Measurements from ENCODE around the gene ZSCAN16. TPM values are rescaled to one million over a fixed set of nuclear protein-coding genes. Genes with fewer than 3 reads are reported as not detected.
"Not testable (repeated sequence)": the region's sequence is repeated elsewhere in the genome, so short reads cannot be mapped to it uniquely, and the experiment has no call there.

The ZSCAN16 gene
- total RNA-seq, 2 experiments from 2014 or later, result 3.2 to 5.5 TPM

DNA sequence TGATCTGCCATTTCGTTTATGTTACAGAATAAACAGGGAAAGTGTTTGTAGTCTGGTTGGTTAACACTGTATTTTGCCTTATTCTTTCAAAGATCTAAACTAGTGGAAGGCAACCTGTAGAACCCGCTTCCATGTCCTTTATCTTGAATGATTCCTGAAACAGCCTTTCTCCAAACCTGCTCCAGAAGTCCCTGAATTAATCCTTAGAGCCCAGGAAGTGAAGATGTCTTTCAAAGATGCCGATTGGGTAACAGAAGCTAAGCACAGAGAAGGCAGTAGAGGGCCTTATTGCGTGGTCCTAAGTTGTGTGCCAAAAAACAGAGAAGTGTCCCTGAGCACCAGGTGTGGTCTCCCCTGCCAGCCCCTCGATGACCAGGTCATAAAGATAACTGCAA is 19.2 kb upstream of the ZSCAN16 start:
- ChIA-PET CTCF (interaction anchor here (0.6 to 2.3 kb wide), 12 partner anchors 11 to 227 kb away, joined by 3 to 13 read pairs (median 4); partner anchors contain the start of gene ZSCAN16), POLR2A (interaction anchor here (1.1 kb wide), 1 partner anchor 19 kb away, joined by 5 read pairs; the partner anchor contains the start of gene ZSCAN16)
- Mint-ChIP-seq H3K36me3 (ENCODE audit: low read depth) (peaks cover 6% of the 10 kb centered on the region), H3K9me3 (peaks cover 6% of the 10 kb centered on the region), H3K4me3 (peak overlapping the region; percentile 79), H3K27ac (peak overlapping the region; percentile 77), H3K4me1 (peaks cover 17% of the 10 kb centered on the region), H3K27me3 (peaks cover 21% of the 10 kb centered on the region)
- no peak for DNase-seq

DNA sequence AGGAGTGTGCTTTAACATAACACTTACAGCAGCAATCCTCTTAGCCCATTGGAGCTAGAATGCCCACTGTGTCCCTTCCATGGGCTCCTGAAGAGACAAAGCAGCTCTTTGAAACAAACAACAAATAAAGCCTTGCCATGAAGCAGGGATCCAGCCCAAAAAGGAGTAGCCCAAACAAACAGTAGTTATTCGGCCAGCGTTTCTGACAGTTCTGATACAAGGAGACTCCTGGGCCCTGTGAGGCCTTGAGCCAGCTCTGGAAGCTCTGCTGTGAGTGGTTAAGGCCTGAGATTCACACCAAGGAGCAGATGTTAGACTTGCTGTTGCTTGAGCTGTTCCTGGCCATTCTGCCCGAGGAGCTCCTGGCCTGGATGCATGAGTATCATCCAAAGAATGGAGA is 16.9 kb upstream of the ZSCAN16 start:
- Mint-ChIP-seq H3K4me1 (peaks cover 17% of the 10 kb centered on the region), H3K27me3 (peaks cover 5% of the 10 kb centered on the region), H3K27ac (no peak overlapping the region), H3K9me3 (peaks cover 4% of the 10 kb centered on the region), H3K4me3 (no peak overlapping the region), H3K36me3 (ENCODE audit: low read depth) (peaks cover 3% of the 10 kb centered on the region)
- CTCF ChIA-PET, result interaction anchor here (0.9 kb wide), 1 partner anchor 34 kb away, joined by 4 read pairs; the partner anchor contains the start of gene ZKSCAN8
- POLR2A ChIA-PET, result no interaction called here
- no peak for DNase-seq

DNA sequence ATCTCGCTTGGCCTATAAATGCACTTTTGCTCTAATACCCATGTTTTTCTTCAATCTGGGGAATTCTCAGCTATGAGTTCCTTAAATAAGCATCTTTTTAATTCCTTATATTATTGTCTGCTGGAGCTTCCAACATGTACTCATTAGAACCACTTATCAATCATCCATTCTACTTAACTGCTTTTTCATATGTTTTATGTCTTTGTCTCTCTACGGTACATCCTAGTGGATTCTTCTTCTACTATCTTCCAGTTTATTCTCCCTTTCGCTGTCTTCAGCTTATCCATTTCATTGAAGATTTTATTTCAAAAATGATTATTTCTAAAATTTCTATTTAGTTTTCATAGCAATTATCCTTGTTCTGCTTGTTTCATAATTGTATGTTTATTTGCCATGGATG is 12.4 kb upstream of the ZSCAN16 start:
- peaks cover 2% of the 10 kb centered on the region for H3K27me3 Mint-ChIP-seq
- no peak overlapping the region for H3K27ac Mint-ChIP-seq
- H3K9me3 Mint-ChIP-seq, result no peaks in the 10 kb centered on the region
- ChIA-PET POLR2A (no interaction called here), CTCF (no interaction called here)
- no peaks in the 10 kb centered on the region for H3K4me1 Mint-ChIP-seq
- peaks cover 29% of the 10 kb centered on the region for H3K36me3 Mint-ChIP-seq (ENCODE audit: low read depth)
- H3K4me3 Mint-ChIP-seq, result no peak overlapping the region
- no peak for DNase-seq

DNA sequence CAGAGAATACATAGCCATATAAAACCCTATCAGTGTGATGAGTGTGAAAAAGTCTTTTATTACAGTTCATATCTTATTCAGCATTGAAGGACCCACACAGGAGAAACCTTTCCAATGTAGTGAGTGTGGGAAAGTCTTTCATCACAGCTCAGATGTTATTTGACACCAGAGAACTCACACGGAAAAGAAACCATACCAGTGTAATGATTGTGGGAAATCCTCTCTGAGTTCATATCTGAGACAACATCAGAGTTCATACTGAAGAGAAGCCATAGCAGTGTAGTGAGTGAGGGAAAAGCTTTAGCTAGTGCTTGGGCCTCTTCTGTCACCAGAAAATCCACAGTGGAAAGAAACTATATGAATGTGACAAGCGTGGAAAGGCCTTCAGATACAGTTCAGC is 8.6 kb upstream of the ZSCAN16 start:
- Mint-ChIP-seq H3K9me3 (no peaks in the 10 kb centered on the region), H3K27ac (no peak overlapping the region), H3K27me3 (no peaks in the 10 kb centered on the region), H3K36me3 (ENCODE audit: low read depth) (peaks cover 49% of the 10 kb centered on the region), H3K4me3 (no peak overlapping the region), H3K4me1 (no peaks in the 10 kb centered on the region)
- POLR2A ChIA-PET, result interaction anchor here (0.6 kb wide), 1 partner anchor 222 kb away, joined by 5 read pairs; no protein-coding TSS in a partner anchor
- CTCF ChIA-PET, result interaction anchor here (2.3 kb wide), 1 partner anchor 11 kb away, joined by 7 read pairs; no protein-coding TSS in a partner anchor
- DNase-seq, result no peak

DNA sequence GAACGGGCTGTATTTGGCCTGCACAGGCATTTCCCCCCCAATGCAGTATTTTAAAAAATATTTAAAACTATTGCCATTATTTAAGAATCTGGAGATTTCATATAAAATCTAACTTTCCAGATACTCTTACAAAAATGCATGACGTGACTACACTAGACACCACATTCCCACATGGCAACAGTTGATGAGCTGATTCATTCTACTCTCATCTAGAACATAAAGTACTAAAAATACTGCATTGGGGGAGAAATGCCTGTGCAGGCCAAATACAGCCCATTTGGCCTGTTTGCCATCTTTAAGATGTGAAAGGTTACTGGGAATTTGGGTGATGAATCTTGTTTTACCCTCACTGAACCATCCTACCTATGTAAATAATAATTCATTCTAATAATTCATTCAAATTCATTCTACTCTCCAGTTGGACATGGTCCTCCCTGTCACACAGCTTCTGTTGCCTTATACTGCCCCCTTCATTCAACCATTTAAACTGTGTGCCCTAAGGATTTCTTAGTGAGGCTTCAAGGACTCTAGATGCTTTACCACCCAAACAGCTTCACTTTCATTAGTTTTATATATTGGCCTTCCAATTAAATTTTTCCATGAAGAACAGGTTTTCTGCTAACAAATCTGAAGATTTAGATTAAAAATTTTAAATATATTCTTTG is 6.9 kb upstream of the ZSCAN16 start:
- H3K9me3 Mint-ChIP-seq, result no peaks in the 10 kb centered on the region
- peaks cover 55% of the 10 kb centered on the region for H3K36me3 Mint-ChIP-seq (ENCODE audit: low read depth)
- DNase-seq, result no peak
- H3K27me3 Mint-ChIP-seq, result no peaks in the 10 kb centered on the region
- H3K4me1 Mint-ChIP-seq, result no peaks in the 10 kb centered on the region
- no peak overlapping the region for H3K27ac Mint-ChIP-seq
- ChIA-PET POLR2A (no interaction called here), CTCF (interaction anchor here (0.8 to 2.3 kb wide), 2 partner anchors 12 to 238 kb away, joined by 3 to 7 read pairs; no protein-coding TSS in a partner anchor)
- H3K4me3 Mint-ChIP-seq, result no peak overlapping the region

DNA sequence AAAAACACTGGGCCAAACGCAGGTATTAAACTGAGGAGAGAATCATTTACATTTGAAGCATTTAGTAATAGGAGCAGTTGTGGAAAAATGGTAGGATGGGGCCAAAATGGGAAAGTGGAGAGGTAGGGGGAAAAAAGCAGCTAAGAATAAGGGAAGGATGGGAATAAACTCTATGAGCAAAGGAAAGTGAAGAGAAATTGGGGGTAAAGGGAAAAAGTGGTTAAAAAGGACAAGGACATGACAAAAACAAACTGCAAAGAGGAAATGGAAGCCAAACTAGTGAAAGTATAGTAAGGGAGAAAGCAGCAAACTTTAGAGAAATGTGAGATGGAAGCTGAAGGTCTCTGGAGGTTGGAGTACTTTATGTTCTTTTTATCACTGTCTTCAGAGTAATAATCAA is 6.2 kb upstream of the ZSCAN16 start:
- H3K36me3 Mint-ChIP-seq (ENCODE audit: low read depth), result peaks cover 59% of the 10 kb centered on the region
- peaks cover 2% of the 10 kb centered on the region for H3K4me1 Mint-ChIP-seq
- H3K27me3 Mint-ChIP-seq, result no peaks in the 10 kb centered on the region
- no peak overlapping the region for H3K27ac Mint-ChIP-seq
- H3K9me3 Mint-ChIP-seq, result no peaks in the 10 kb centered on the region
- CTCF ChIA-PET, result interaction anchor here (0.6 to 0.9 kb wide), 3 partner anchors 14 to 238 kb away, joined by 3 read pairs; no protein-coding TSS in a partner anchor
- POLR2A ChIA-PET, result no interaction called here
- H3K4me3 Mint-ChIP-seq, result no peak overlapping the region
- no peak for DNase-seq

DNA sequence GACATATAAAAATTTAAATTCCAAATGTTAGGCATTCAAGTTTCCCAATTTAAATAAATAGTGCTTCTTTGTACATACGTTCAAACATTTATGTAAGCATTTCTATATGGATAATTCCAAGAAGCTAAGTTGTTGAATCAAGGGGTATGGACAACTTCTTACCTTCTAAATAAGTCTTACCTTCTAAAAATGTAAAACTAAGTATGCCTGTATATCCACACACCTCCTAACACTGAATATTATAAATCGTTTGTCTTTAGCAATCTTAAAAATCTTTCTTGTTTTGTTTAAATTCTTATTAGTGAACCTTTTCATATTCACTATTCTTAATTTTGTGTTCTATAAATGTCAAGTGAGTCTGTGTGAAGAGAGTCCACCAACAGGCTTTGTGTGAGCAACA is 2.5 kb upstream of the ZSCAN16 start:
- DNase-seq, result no peak
- H3K4me1 Mint-ChIP-seq, result peaks cover 37% of the 10 kb centered on the region
- peaks cover 35% of the 10 kb centered on the region for H3K36me3 Mint-ChIP-seq (ENCODE audit: low read depth)
- no peak overlapping the region for H3K27ac Mint-ChIP-seq
- H3K9me3 Mint-ChIP-seq, result no peaks in the 10 kb centered on the region
- ChIA-PET POLR2A (no interaction called here), CTCF (no interaction called here)
- H3K27me3 Mint-ChIP-seq, result no peaks in the 10 kb centered on the region
- H3K4me3 Mint-ChIP-seq, result no peak overlapping the region

DNA sequence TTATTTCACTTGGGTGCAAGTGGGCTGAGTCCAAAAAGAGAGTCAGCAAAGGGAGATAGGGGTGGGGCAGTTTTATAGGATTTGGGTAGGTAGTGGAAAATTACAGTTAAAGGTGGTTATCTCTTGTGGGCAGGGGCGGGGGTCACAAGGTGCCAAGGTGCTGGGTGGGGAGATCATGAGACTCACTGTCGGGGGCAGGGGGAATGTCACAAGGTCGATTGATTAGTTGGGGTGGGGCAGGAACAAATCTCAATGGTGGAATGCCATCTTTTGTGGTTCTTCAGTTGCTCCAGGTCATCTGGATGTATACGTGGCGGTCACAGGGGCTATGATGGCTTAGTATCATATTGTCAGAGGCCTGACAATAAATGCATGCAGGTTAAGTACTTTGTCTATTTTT is 2.1 kb upstream of the ZSCAN16 start:
- Mint-ChIP-seq H3K36me3 (ENCODE audit: low read depth) (peaks cover 34% of the 10 kb centered on the region), H3K4me1 (peaks cover 40% of the 10 kb centered on the region)
- H3K27me3 Mint-ChIP-seq, H3K27ac Mint-ChIP-seq, H3K4me3 Mint-ChIP-seq, H3K9me3 Mint-ChIP-seq, CTCF ChIA-PET, DNase-seq, POLR2A ChIA-PET: not testable (repeated sequence)

DNA sequence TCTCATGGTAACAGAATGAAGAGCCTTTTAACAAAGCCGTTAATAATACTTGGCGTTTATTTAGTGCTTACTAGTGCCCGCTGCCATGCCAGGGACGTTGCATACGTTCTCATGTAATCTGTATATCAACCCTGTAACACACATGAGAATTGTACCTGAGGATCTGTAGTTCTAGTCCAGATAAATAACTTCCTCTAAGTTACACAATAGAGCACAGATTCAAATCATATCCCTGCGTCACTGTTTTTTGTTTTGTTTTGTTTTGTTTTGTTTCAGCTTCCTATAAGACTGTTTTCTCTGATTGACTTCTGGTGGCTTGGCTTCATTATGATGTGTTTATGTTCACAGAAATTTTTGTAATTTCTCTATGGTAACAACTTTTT is 553 bp downstream of the ZSCAN16 start:
- POLR2A ChIA-PET, result interaction anchor here (0.5 to 1.4 kb wide), 2 partner anchors 20 to 232 kb away, joined by 3 to 5 read pairs; a partner anchor contains a TSS
- CTCF ChIA-PET, result interaction anchor here (0.8 to 1.8 kb wide), 5 partner anchors 8 to 236 kb away, joined by 3 to 6 read pairs (median 4); no protein-coding TSS in a partner anchor
- Mint-ChIP-seq H3K9me3 (no peaks in the 10 kb centered on the region), H3K27me3 (no peaks in the 10 kb centered on the region), H3K36me3 (ENCODE audit: low read depth) (peaks cover 41% of the 10 kb centered on the region), H3K4me3 (peak overlapping the region; percentile 94), H3K4me1 (peaks cover 56% of the 10 kb centered on the region), H3K27ac (peak overlapping the region; percentile 95)
- no peak for DNase-seq

DNA sequence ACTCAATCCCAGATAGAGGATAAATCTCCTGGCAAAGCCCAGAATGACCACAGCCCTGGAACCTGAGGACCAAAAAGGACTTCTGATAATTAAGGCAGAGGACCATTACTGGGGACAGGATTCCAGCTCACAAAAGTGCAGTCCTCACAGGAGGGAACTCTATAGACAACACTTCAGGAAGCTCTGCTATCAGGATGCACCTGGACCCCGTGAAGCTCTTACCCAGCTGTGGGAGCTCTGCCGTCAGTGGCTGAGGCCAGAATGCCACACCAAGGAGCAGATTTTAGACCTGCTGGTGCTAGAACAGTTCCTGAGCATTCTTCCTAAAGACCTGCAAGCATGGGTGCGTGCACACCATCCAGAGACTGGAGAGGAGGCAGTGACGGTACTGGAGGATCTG is 992 bp downstream of the ZSCAN16 start:
- H3K4me1 Mint-ChIP-seq, result peaks cover 57% of the 10 kb centered on the region
- H3K4me3 Mint-ChIP-seq, result peak overlapping the region; percentile 94
- no peak for DNase-seq

DNA sequence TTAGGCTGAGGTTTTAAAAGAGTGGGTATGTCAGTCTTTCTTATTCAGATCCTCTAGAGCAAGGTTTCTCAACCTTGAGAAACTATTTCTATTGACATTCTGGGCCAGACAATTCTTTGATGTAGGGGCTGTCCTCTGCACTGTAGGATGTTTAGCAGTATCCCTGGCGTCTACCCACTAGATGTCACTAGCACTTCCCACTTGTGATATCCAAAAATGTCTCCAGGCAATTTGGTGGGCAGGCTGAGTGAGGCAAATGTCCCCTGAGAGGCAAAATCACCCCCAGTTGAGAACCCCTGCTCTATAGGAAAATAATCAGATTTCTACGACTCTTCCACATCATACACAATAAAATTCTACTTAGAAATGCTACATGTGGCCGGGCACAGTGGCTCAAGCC is 9.6 kb downstream of the ZSCAN16 start:
- POLR2A ChIA-PET, result no interaction called here

More for the DNA sequence above, 992 bp downstream of the ZSCAN16 start:
- Mint-ChIP-seq H3K36me3 (ENCODE audit: low read depth) (peaks cover 41% of the 10 kb centered on the region), H3K9me3 (no peaks in the 10 kb centered on the region), H3K27ac (peak overlapping the region; percentile 95), H3K27me3 (no peaks in the 10 kb centered on the region)
- ChIA-PET POLR2A (interaction anchor here (0.5 kb wide), 1 partner anchor 232 kb away, joined by 3 read pairs; a partner anchor contains a TSS), CTCF (interaction anchor here (1.1 to 1.8 kb wide), 2 partner anchors 20 to 235 kb away, joined by 4 read pairs; no protein-coding TSS in a partner anchor)

DNA sequence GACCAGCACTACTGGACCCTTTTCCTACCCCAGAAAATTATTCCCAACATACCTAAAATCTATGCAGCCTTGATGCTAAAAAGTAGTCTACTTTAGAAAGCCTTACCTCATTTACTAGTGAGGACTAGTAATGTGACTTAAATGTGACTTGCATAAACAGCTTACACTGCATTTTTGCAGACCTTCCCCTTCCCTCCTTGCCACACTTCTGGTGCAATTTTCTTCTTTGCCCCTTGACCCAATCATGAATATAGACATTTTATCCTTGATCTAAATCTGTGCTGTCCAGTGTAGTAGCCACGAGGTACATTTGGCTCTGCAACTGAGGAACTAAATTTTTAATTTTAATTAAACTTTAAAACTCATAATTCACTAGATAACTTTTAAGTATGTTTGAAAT is 10.3 kb downstream of the ZSCAN16 start:
- Mint-ChIP-seq H3K36me3 (ENCODE audit: low read depth) (peaks cover 31% of the 10 kb centered on the region), H3K4me3 (no peak overlapping the region), H3K27me3 (no peaks in the 10 kb centered on the region), H3K27ac (no peak overlapping the region), H3K9me3 (no peaks in the 10 kb centered on the region), H3K4me1 (peaks cover 62% of the 10 kb centered on the region)
- POLR2A ChIA-PET, result no interaction called here
- CTCF ChIA-PET, result no interaction called here
- DNase-seq, result no peak

More for the DNA sequence above, 9.6 kb downstream of the ZSCAN16 start:
- CTCF ChIA-PET, result interaction anchor here (1.3 kb wide), 1 partner anchor 10 kb away, joined by 6 read pairs; the partner anchor contains the start of gene ZSCAN16
- peaks cover 38% of the 10 kb centered on the region for H3K36me3 Mint-ChIP-seq (ENCODE audit: low read depth)
- H3K27me3 Mint-ChIP-seq, result no peaks in the 10 kb centered on the region
- DNase-seq, result peak; percentile 39
- peaks cover 60% of the 10 kb centered on the region for H3K4me1 Mint-ChIP-seq
- no peak overlapping the region for H3K4me3 Mint-ChIP-seq
- no peaks in the 10 kb centered on the region for H3K9me3 Mint-ChIP-seq
- H3K27ac Mint-ChIP-seq, result peak overlapping the region; percentile 21

DNA sequence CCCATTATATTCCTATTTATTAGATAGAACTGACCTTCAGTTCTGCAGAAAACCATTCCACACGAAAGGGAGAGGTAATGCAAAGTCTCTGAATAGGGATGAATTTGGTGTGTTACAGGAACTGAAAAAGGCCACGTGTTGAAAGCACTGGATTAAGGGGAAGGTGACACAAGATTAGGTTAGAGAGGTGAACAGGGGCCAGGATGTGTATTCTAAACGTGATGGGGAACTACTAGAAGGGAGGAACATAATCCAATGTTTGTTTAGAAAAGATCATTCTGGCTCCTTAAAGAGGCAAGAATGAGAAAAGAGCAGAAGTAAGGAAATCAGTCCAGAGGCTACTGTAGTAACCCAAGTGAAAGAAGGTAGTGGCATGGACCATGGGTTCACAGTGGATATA is 11.0 kb downstream of the ZSCAN16 start:
- Mint-ChIP-seq H3K27ac (peak overlapping the region; percentile 99), H3K4me1 (peaks cover 64% of the 10 kb centered on the region), H3K9me3 (no peaks in the 10 kb centered on the region), H3K4me3 (peak overlapping the region; percentile 99), H3K27me3 (no peaks in the 10 kb centered on the region), H3K36me3 (ENCODE audit: low read depth) (peaks cover 24% of the 10 kb centered on the region)
- POLR2A ChIA-PET, result no interaction called here
- DNase-seq, result no peak
- CTCF ChIA-PET, result no interaction called here
